H1 (cell line): ENCODE results near the gene FSTL4. TPM values are rescaled to one million over a fixed set of nuclear protein-coding genes. Genes with fewer than 3 reads are reported as not detected.

Experiments
- CTCF ChIA-PET: fragments of 300-600 bp; sonication (Branson Sonifier 250); formaldehyde crosslinking; loops from one replicate; lab custom pipeline; 2021; ENCODE audit not compliant: partially characterized antibody; lab: Charles Lee
- POLR2A ChIA-PET: fragments of 300-600 bp; sonication (Branson Sonifier 250); formaldehyde crosslinking; loops from one replicate; lab custom pipeline; 2021; ENCODE audit warnings: inconsistent platforms; ENCODE audit not compliant: partially characterized antibody; lab: Charles Lee
- DNase-seq, 2 experiments: peaks; one replicate each; pipeline versions ENCODE4 v3.0.0 to v3.0.0-alpha.2; 2010 to 2022; ENCODE audit warnings: low spot score in 2 of 2, low read depth in 1 of 2, mixed read lengths in 1 of 2
- FAIRE-seq: peaks from 2 replicates; lab custom pipeline; 2011; peaks lifted over from hg19 to GRCh38; lab: Jason Lieb, UNC
- H2AFZ ChIP-seq: 2 replicates; pipeline ENCODE4 v1.8.1; 2012; ENCODE audit warnings: low read length, inconsistent platforms
- H2AK5ac ChIP-seq: 2 replicates; pipeline ENCODE4 v1.6.1; 2013; ENCODE audit warnings: low read depth, low read length
- H2BK120ac ChIP-seq: replicated peaks from 2 replicates; pipeline ENCODE3; 2013; ENCODE audit warnings: low read depth, low read length, inconsistent platforms
- H2BK12ac ChIP-seq: 2 replicates; pipeline ENCODE4 v1.6.1; 2013; ENCODE audit warnings: low read depth, low read length
- H2BK15ac ChIP-seq: 2 replicates; pipeline ENCODE4 v1.6.1; 2013; ENCODE audit warnings: low read length
- H2BK20ac ChIP-seq: 2 replicates; pipeline ENCODE4 v1.6.1; 2013; ENCODE audit warnings: low read length
- H2BK5ac ChIP-seq: 2 replicates; pipeline ENCODE4 v1.6.1; 2013; ENCODE audit warnings: low read depth, low read length
- H3K14ac ChIP-seq: 2 replicates; pipeline ENCODE4 v1.6.1; 2013; ENCODE audit warnings: inconsistent platforms; ENCODE audit not compliant: insufficient read length
- H3K18ac ChIP-seq: 2 replicates; pipeline ENCODE4 v1.6.1; 2013; ENCODE audit warnings: low read length; ENCODE audit errors: extremely low read depth
- H3K23ac ChIP-seq: 2 replicates; pipeline ENCODE4 v1.6.1; 2013; ENCODE audit warnings: inconsistent platforms; ENCODE audit not compliant: insufficient read length
- H3K23me2 ChIP-seq: 2 replicates; pipeline ENCODE4 v1.6.1; 2013; ENCODE audit warnings: low read depth, low read length
- H3K27ac ChIP-seq: 2 replicates; pipeline ENCODE4 v1.6.1; 2011; ENCODE audit warnings: low read depth, low read length, inconsistent platforms
- H3K27me3 ChIP-seq, 4 experiments: replicated peaks in 1 of 4; 1 replicate in 1 of 4; 2 replicates in 3 of 4; pipeline versions ENCODE4 v1.6.1 to v1.8.1; 2011 to 2013; ENCODE audit warnings: low read length in 3 of 4, mild to moderate bottlenecking in 3 of 4, inconsistent platforms in 2 of 4, mixed read lengths in 2 of 4, moderate library complexity in 1 of 4; ENCODE audit not compliant: control insufficient read depth in 3 of 4, insufficient read depth in 3 of 4; ENCODE audit errors: extremely low read depth in 1 of 4
- H3K36me3 ChIP-seq, 4 experiments: 2 replicates each; pipeline versions ENCODE4 v1.6.1 to v1.8.1; 2011 to 2013; ENCODE audit warnings: mild to moderate bottlenecking in 4 of 4, low read length in 3 of 4, moderate library complexity in 2 of 4, control low read depth in 1 of 4, inconsistent platforms in 1 of 4; ENCODE audit not compliant: insufficient read depth in 4 of 4, control insufficient read depth in 2 of 4
- H3K4ac ChIP-seq: replicated peaks from 2 replicates; pipeline ENCODE3; 2013; ENCODE audit warnings: low read length, low read depth, mixed read lengths, inconsistent platforms; ENCODE audit not compliant: insufficient read length
- H3K4me1 ChIP-seq, 4 experiments: replicated peaks in 1 of 4; 1 replicate in 1 of 4; 2 replicates in 3 of 4; pipeline versions ENCODE4 v1.6.1 to v1.8.1; 2011 to 2013; ENCODE audit warnings: low read length in 3 of 4, inconsistent platforms in 2 of 4, mixed read lengths in 1 of 4; ENCODE audit not compliant: insufficient read depth in 4 of 4, control insufficient read depth in 3 of 4
- H3K4me2 ChIP-seq, 2 experiments: 2 replicates each; pipeline versions ENCODE4 v1.6.1 to v1.8.1; 2011 to 2013; ENCODE audit warnings: low read depth in 2 of 2, low read length in 2 of 2, control low read depth in 1 of 2, inconsistent platforms in 1 of 2, mild to moderate bottlenecking in 1 of 2; ENCODE audit not compliant: insufficient read depth in 1 of 2
- H3K4me3 ChIP-seq, 4 experiments: fragments of 200-600, 300-600 bp in 1 of 4; sonication (generic), shearing (Covaris generic), sonication (Bioruptor Twin) in 1 of 4; 2 replicates each; pipeline versions ENCODE4 v1.5.1 to v1.8.1; 2011 to 2016; ENCODE audit warnings: low read length in 4 of 4, low read depth in 3 of 4, control low read depth in 2 of 4, inconsistent platforms in 2 of 4, mild to moderate bottlenecking in 2 of 4, mixed read lengths in 1 of 4, moderate library complexity in 1 of 4; ENCODE audit not compliant: insufficient read depth in 2 of 4; ENCODE audit errors: extremely low read depth in 1 of 4
- H3K56ac ChIP-seq: replicated peaks from 2 replicates; pipeline ENCODE3; 2013; ENCODE audit warnings: low read depth, mild to moderate bottlenecking, mixed read lengths, low read length, inconsistent platforms; ENCODE audit not compliant: insufficient read length
- H3K79me1 ChIP-seq: 2 replicates; pipeline ENCODE4 v1.6.1; 2013; ENCODE audit warnings: low read depth, low read length, control low read depth
- H3K79me2 ChIP-seq, 2 experiments: 2 replicates each; pipeline versions ENCODE4 v1.6.1 to v1.8.1; 2012 to 2013; ENCODE audit warnings: low read length in 2 of 2, mild to moderate bottlenecking in 2 of 2, inconsistent platforms in 1 of 2; ENCODE audit not compliant: insufficient read depth in 2 of 2, control insufficient read depth in 1 of 2
- H3K9ac ChIP-seq, 4 experiments: replicated peaks in 1 of 4; 1 replicate in 1 of 4; 2 replicates in 3 of 4; pipeline versions ENCODE4 v1.6.1 to v1.8.1; 2011 to 2013; ENCODE audit warnings: low read depth in 3 of 4, low read length in 3 of 4, control low read depth in 2 of 4, mild to moderate bottlenecking in 2 of 4, moderate library complexity in 2 of 4, inconsistent platforms in 1 of 4; ENCODE audit errors: extremely low read depth in 1 of 4
- H3K9me3 ChIP-seq, 2 experiments: 2 replicates each; pipeline versions ENCODE4 v1.6.1 to v1.8.1; 2012 to 2013; ENCODE audit warnings: mild to moderate bottlenecking in 2 of 2, moderate library complexity in 2 of 2, control low read depth in 1 of 2, inconsistent platforms in 1 of 2, low read depth in 1 of 2, low read length in 1 of 2, mixed read lengths in 1 of 2; ENCODE audit not compliant: insufficient read depth in 2 of 2
- H4K20me1 ChIP-seq, 2 experiments: replicated peaks in 1 of 2; 2 replicates each; pipeline versions ENCODE3 to v1.8.1; 2011 to 2013; ENCODE audit warnings: inconsistent platforms in 2 of 2, low read length in 2 of 2, mild to moderate bottlenecking in 1 of 2; ENCODE audit not compliant: insufficient read depth in 2 of 2, control insufficient read depth in 1 of 2
- H4K5ac ChIP-seq: 2 replicates; pipeline ENCODE4 v1.6.1; 2013; ENCODE audit warnings: low read length, low read depth, mixed read lengths, inconsistent platforms; ENCODE audit not compliant: insufficient read length
- H4K8ac ChIP-seq: 2 replicates; pipeline ENCODE4 v1.8.0; 2013; ENCODE audit warnings: mild to moderate bottlenecking, moderate library complexity, low read length, inconsistent platforms; ENCODE audit not compliant: insufficient read depth; ENCODE audit errors: extremely low read depth
- H4K91ac ChIP-seq: replicated peaks from 2 replicates; pipeline ENCODE3; 2013; ENCODE audit warnings: low read length, mixed read lengths, inconsistent platforms; ENCODE audit not compliant: insufficient read length
- BCL11A ChIP-seq, 2 experiments: IDR thresholded peaks; one replicate each; pipeline ENCODE4 v1.6.1; 2011; ENCODE audit warnings: low read depth in 2 of 2, low read length in 2 of 2, mild to moderate bottlenecking in 2 of 2
- CBX5 ChIP-seq: fragments of 300-800, 300-1000 bp; sonication (generic); IDR thresholded peaks from 2 replicates; pipeline ENCODE4 v1.7.1; 2016; ENCODE audit warnings: antibody characterized with exemption, low read length, low read depth
- CREB1 ChIP-seq: IDR thresholded peaks from 2 replicates; pipeline ENCODE4 v1.6.1; 2012; ENCODE audit warnings: inconsistent platforms
- GTF2F1 ChIP-seq: IDR thresholded peaks from 2 replicates; pipeline ENCODE4 v1.6.1; 2012; ENCODE audit warnings: low read depth, low read length, improper control_type of control experiment, borderline replicate concordance
- KDM1A ChIP-seq: fragments of 200-600, 300-600 bp; sonication (generic); IDR thresholded peaks from 2 replicates; pipeline ENCODE4 v1.7.1; 2016; ENCODE audit warnings: mild to moderate bottlenecking, low read length, borderline replicate concordance
- NANOG ChIP-seq: IDR thresholded peaks from 2 replicates; pipeline ENCODE4 v1.6.1; 2011; ENCODE audit warnings: low read length, low read depth, mild to moderate bottlenecking, inconsistent platforms; ENCODE audit not compliant: insufficient read depth, poor library complexity, severe bottlenecking
- WGBS, 2 experiments: shearing (Covaris generic) in 1 of 2; methylation state at CpG; one replicate each; pipeline versions ENCODE4 v1.1.6 to v1.1.7; 2013 to 2015; ENCODE audit warnings: low lambda C conversion rate in 2 of 2, mixed read lengths in 2 of 2, inconsistent platforms in 1 of 2, low coverage in 1 of 2, missing lambda C conversion rate in 1 of 2; ENCODE audit not compliant: insufficient replicate concordance in 2 of 2, insufficient coverage in 1 of 2, insufficient read length in 1 of 2; ENCODE audit errors: extremely low coverage in 1 of 2, missing lambda C conversion rate in 1 of 2; 5-methylcytosine and 5-hydroxymethylcytosine counted together
- polyA plus RNA-seq, 7 experiments: library from polyadenylated mRNA; depleted of rRNA in 3 of 7; stranded (reverse) in 5 of 7; unstranded in 2 of 7; fragments of >200 nt in 5 of 7; fragments of 200-250 nt in 2 of 7; gene quantifications; 1 replicate in 5 of 7; 2 replicates in 1 of 7; 4 replicates in 1 of 7; pipeline versions ENCODE4 v1.2.1 to v1.2.3, GENCODE V29; 2011 to 2013; ENCODE audit warnings: missing spikeins in 2 of 7, mixed read lengths in 2 of 7
- total RNA-seq: library from RNA; stranded (reverse); fragmentation: NEBNext Ultra II Directional; extraction: Animal tissue kit (Norgen Biotek cat#: 25700); gene quantifications from 2 replicates; pipeline ENCODE4 v1.2.1, GENCODE V29; 2021

Gene FSTL4
- total and polyA plus RNA-seq, 2 of the 8 experiments (the other 6 are each of a cell fraction or from before 2014, with no cell fraction given) = 3.1 to 4.1 TPM

GRCh38 chr5:133406977-133407632, 205.2 kb downstream of the FSTL4 start:
- Histone ChIP-seq H2AK5ac (no peak overlapping the region), H2AFZ (no peak overlapping the region), H4K8ac (no peak overlapping the region), H3K4me1 (peaks cover 0 to 2% (median under 1%) of the 10 kb centered on the region in 4 experiments; a peak in 2 of 7 replicates), H3K23me2 (no peaks in the 10 kb centered on the region), H3K4ac (no peak overlapping the region), H3K9ac (no peak overlapping the region), H4K91ac (no peak overlapping the region), H3K56ac (no peak overlapping the region), H3K36me3 (no peaks in the 10 kb centered on the region), H3K4me2 (no peak overlapping the region), H2BK120ac (no peak overlapping the region), H3K14ac (no peak overlapping the region), H4K20me1 (no peaks in the 10 kb centered on the region), H3K27me3 (no peaks in the 10 kb centered on the region), H3K79me1 (no peaks in the 10 kb centered on the region), H2BK5ac (no peak overlapping the region), H3K18ac (no peak overlapping the region), H4K5ac (no peak overlapping the region), H2BK20ac (no peak overlapping the region), H3K27ac (no peak overlapping the region), H3K9me3 (no peaks in the 10 kb centered on the region), H2BK12ac (no peak overlapping the region), H3K79me2 (no peaks in the 10 kb centered on the region), H2BK15ac (no peak overlapping the region), H3K4me3 (no peak overlapping the region), H3K23ac (no peak overlapping the region)
- no peak for FAIRE-seq
- 80% methylated on average over 1 of the region's 1 CpG; no CpG with 5 or more reads in 1 of the 2 experiments for WGBS, 2 experiments
- peak in 1 of 2 experiments; percentile 11 for DNase-seq
- POLR2A ChIA-PET = interaction anchor here (0.7 kb wide), 1 partner anchor 17 kb away, joined by 3 read pairs; no protein-coding TSS in a partner anchor
- TF ChIP-seq NANOG (no peak), CREB1 (no peak), KDM1A (no peak), CBX5 (no peak), BCL11A (IDR thresholded peaks at IDR 0.05; ENCODE audit: low read depth in 2 of 2, low read length in 2 of 2) (no peak), GTF2F1 (no peak)
- CTCF ChIA-PET = interaction anchor here (1.0 to 10.1 kb wide), 8 partner anchors 8 to 296 kb away, joined by 3 to 122 read pairs (median 4); no protein-coding TSS in a partner anchor
